Measurements from ENCODE around the gene HLA-B.

Gene HLA-B

DNA sequence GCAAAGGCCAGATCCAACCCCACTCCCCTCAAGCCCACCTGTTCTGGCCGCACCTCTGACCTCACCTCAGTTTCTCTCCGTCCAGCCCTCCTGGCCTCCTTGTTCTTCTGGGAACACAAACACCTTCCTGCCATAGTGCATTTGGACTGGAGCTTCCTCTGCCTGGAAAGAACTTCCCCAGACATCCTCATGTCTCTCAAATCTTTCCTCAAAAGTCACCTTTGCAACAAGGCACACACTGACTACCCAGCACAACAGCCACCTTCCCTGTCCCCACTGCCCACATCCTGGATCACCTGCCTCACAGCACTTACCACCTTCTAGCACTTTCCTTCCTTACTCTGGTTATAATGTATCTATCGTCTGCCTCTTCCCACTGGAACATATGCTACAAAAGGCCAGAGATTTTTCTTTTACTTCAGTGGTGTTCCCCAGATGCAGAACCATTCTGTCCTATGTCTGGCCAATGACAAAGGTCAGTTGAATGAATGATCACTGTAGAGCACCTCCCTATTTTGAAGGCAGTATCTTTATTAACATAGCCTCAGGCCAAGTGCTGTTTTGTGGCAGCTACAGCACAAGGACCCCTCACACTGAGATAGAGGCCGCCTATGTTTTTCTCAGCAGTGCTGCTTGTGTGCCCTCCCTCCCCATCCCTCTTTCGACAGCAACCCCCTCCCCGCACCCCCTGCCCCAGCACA, 4.1 kb downstream of the HLA-B start:
- no peak for DNase-seq (ENCODE audit: low read depth)

DNA sequence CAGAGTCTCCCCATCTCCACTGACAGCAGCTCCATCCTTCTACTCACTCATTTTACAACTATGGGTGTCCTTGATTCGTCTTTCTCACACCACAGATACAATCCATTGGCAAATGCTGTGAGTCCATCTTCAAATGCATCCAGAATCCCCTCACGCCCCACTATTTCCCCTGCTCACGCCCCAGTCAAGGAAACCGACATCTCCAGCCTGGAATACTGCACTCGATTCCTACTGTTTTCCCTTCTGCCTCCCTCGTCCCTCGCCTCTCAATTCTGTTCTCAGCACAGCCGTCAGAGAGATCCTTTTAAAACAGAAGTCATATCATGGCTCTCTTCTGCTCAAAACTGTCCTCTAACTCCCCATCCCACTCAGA, 4.7 kb downstream of the HLA-B start:
- no peak for DNase-seq (ENCODE audit: low read depth)

DNA sequence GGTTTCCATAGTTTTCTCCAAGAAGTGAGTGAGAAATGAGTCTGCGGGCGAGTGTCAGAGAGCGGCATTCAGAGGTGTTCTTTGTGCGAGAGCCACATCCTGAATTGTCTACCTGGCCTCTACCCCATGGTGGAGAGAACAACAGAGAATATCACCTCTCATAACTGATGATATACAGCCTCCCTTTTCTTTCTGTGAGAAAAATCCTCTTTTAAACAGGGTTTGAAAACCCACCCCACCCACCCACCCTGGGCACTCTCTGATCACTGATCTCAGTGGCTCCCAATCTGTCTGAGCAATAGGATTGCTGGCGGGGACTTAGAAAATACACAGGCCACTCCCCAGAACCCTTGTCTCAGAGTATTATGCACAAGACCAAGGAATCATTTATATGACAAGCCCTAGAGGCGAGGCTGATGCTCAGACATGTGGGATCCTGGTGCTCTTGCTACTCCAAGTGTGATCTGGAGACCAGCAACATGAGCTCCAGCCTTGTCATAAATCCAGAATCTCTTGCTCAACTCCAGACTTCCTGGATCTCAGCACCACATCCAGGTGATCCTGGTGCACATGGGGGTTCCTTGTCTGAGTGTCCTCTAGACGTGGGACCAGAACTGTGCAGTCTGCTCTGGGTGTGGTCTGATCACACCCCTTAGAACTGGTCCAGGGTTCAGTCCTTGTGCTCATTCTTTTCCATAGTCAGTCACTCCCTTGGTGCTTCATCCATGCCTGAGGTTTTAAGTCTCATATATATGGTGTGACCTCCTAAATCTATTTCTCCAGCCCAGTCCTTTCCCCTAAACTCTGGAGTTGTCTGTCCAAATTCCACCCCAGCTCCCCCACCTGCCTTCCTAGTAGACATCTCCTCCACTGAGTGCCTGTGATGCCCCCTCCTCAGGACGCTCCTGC, 5.3 kb downstream of the HLA-B start:
- peak; percentile 38 for DNase-seq (ENCODE audit: low read depth)

DNA sequence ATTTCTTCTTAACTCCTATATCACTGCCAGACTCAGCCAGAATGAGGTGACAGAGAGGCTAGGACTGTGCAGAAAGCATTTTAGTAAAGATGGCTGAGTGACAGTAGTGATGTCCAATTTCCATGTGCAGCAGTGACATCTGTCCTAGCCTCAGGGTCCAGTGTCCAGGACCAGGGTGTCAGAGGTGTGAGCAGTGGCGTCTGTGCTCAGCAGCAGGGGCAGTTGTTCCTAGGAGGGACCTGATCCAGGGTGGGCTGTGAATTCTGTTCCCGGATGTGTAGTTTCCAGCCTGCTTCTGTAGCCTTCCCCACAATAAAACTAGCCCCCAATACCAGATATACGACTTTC, 6.0 kb downstream of the HLA-B start:
- no peak for DNase-seq (ENCODE audit: low read depth)

DNA sequence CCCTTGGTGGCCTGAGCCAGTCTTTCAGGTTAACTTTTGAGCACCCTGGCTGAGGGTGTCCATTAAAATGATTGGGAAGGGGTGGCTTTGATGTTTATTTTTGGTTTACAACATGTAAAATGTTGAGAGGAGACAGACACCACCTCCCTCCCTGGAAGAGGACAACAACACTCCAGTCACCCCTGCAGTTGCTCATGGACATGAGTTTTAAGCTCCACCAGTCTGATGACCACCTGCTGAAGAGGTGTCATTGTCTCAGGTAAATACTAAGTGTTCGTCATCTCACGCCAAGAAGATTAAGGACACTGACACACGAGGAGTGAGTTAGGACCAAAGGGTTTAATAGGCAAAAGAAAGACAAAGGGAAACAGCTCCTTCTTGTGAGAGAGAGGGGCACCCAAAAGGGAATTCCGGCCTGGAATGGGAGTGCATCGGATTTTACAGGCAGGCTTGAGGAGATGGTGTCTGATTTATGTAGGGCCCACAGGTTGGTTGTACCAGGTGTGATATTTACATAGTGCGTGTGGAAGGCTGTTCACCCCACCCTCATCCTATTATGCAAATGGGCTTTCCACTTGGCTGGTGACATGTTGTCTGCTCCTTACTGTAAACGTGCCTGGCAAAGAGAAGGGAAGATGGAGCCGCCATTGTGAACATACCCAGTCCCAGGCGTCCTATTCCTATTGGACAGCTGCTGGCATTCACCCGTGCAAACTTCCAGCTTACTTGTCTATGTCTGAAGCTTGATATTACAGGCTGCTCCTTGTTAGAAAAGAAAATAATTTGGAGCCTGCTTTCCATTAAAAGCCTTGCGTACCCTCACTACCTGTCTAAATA, 6.6 kb downstream of the HLA-B start:
- no peak for DNase-seq (ENCODE audit: low read depth)

DNA sequence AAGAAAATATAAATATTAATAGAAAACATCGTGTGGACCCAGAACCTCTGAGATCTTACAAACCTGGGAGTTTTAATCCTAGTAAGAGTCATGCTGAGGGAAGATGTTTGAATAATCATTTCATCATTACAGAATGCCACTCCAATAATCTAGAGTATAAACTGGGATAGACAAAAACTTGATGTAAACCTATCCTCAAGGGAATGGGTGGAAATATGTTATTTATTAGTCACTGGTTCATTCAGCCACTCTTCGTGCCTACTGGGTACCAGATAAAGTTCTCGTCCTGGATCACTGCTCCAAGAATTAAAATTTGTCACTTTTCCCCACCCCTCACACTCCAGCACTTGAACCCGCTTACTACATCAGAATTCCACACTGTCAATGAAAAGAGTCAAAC, 7.7 kb downstream of the HLA-B start:
- no peak for DNase-seq (ENCODE audit: low read depth)

DNA sequence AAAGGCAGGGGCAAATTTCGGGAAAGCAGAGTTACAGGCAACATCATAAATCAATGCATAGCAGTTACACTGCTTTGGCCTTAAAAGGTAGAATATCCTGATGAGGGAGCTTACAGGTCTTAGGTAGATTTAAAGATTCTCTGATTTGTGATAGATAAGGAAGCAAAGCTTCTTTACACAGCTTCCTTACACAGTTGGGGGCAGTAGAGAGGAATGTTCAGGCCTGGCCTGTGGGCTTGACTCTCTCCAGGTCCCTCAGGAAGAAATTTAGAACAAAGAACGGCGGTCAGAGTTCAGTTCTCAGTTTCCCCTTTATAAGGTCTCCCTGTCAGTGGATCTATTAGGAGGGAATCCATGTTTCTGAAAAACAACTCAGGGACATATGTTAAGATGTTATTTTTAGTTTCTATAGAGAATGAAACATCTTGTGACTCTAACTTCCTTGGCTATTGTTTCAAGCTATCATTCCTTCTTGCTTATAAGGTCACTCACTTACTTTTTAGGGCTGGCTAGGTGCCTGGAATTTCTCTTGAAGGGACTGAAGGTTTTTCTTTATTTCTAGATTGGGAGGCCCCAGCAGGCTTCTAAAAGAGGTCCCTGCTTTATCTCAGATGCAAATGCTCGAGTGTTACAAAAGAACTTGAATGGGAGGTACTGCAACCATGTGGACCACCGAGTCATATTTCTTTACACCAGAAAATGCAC, 11.8 kb downstream of the HLA-B start:
- no peak for DNase-seq (ENCODE audit: low read depth)

DNA sequence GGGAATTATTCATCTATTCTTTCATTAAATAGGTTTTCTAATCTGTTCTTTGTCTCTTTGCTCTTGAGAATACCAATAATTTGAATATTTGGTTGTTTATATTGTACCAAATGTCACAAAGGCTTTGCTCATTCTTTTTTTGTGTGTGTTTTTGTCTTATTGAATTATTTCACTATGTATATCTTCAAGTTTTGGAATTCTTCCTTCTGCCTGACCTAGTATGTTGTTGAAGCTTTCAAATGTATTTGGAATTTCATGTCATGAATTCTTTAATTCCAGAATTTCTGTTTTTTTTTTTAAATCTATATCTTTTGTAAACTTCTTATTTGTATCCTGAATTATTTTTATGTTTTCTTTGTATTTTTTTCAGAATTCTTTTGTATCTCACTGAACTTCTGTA, 16.8 kb downstream of the HLA-B start:
- no peak for DNase-seq (ENCODE audit: low read depth)

DNA sequence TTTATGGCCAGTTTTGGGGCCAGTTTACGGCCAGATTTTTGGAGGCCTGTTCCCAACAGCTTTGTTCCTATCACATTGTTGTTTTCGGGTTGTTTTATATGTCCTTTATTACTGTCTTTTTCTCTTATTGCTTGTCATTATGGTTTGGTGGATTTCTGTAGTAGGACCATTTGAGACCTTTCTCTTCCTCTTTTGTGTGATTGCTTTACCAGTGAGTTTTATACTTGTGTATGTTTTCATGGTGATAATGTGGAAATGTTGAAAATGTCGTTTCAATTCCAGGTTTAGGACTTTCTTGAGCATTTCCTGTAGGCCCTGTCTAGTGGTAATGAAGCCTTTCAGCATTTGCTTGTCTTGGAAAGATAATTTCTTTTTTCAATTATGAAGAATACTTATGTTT, 17.8 kb downstream of the HLA-B start:
- no peak for DNase-seq (ENCODE audit: low read depth)

DNA sequence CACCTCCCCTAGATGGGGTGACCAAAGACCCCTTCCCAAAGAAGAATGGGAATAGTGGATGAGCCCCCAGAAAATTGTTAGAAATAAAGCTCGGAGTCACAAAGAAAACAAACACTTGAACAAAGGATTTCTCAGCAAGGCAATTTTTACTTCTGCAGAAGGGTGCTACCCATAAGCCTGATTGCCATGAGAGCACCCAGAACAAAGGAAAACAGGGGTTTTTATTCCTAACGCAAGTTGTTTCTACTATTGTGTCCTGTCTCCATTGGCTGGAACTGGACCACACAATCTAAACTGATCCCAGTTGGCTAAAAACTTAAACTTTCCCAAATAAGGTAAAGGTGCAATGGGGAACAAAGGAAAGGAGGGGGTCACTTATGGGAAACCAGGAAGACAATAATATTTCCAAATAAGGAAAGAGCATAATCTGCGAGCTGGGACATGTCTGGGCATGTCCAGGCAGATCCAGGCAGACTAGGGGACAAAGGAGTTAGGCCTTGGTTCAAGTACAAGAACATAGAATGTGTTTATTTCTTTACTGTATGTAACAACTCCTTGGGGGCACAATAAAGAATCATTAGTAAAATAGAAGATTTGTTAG, 20.0 kb downstream of the HLA-B start:
- DNase-seq (ENCODE audit: low read depth): no peak

DNA sequence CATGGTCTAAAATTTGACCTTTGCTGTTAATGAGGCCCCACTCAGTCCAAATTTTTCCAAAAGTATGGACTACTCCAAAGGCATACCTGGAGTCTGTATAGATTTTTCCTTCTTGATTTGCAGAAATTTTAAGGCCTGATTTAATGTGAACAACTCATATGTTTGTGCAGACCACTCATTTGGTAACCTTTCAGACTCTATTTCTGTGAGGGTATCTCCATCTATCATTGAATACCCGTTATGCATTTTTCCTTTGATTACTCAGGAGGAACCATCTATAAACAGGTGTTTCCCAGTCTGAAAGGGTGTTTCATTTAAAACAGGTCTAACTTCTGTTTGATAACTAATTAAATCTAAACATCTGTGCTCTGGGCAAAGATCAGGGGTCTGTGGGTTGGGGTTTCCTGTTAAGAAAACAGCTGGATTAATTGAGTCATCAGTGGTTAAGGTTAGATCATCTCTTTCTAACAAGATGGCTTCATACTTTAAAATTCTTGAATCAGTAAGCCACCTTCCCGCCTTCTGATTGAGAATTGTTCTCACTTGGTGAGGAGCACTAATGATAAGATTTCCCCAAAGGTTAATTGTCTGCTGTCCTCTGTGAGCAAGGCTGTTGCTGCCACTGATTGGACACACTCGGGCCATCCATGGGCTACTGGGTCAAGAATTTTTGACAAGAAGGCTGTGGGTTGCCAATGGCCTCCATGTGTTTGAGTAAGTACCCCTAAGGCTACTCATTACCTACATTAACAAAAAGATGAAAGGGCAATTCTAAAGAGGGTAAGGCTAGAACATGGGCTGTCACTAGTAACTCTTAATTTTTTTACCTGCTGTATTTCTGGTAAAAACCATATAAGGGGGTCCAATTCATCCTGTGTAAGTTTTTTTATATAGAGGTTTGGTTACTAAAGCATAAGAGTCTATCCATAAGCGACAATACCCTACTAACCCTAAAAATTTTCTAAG, 24.1 kb downstream of the HLA-B start:
- DNase-seq (ENCODE audit: low read depth): no peak

DNA sequence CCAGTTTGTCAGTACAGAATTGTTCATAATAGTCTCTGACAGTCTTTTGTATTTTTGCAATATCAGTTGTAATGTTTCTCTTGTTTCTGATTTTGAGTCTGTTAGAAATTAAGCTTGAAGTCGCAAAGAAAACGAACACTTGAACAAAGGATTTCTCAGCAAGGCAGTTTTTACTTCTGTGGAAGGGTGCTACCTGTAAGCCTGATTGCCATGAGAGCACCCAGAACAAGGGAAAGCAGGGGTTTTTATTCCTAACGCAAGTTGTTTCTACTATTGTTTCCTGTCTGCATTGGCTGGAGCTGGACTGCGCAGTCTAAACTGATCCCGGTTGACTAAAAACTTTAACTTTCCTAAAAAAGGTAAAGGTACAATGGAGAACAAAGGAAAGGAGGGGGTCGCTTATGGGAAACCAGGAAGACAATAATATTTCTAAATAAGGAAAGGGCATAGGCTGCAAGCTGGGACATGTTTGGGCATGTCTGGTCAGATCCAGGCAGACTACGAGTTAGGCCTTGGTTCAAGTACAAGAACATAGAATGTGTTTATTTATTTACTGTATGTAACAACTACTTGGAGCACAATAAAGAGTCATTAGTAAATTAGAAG, 28.5 kb downstream of the HLA-B start:
- no peak for DNase-seq (ENCODE audit: low read depth)

DNA sequence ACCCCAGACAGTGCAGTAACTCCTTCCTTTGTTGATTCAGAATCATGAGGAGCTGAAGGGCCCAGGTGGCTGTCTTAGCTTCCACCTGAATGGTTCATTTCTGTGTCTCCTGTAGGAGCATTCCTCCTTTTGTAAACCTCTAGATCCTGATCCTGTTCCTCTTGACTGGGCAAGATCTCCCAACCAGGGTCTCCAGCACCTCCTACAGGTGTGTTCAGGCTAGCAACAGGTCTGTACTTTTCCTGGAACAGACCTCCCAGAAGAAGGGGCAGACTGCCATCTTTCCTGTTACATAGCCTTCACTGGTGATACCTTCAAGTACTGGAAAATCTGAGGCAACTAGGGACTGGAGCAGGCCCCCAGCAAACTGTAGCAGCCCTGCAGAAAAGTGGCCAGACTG, 35.2 kb downstream of the HLA-B start:
- no peak for DNase-seq (ENCODE audit: low read depth)

DNA sequence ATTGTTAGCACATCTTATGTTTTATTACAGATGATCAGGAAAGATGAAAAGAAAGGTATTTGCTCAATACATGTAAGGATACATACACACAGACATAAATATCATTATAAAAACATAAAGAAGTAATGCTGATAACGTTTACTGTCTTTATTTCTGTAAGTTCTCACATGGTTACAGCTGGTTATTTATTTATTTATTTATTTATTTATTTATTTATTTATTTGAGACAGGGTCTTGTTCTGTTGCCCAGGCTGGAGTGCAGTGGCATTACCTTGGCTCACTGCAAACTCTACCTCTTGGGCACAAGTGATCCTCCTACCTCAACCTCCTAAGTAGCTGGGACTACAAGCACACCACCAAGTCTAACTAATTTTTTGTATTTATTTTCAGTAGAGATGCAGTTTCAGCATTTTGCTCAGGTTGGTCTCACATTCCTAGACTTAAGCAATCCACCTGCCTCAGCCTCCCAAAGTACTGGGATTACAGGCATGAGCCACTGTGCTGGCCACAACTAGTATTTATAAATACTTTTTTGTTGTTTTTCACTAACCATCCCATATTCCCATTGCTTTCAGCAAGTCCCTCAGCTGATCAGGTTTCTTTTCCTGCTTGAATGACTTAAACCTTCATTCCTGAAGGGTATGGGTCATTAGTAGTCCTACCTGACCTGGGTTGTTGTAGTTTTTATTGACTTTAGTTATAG, 35.8 kb downstream of the HLA-B start:
- no peak for DNase-seq (ENCODE audit: low read depth)

DNA sequence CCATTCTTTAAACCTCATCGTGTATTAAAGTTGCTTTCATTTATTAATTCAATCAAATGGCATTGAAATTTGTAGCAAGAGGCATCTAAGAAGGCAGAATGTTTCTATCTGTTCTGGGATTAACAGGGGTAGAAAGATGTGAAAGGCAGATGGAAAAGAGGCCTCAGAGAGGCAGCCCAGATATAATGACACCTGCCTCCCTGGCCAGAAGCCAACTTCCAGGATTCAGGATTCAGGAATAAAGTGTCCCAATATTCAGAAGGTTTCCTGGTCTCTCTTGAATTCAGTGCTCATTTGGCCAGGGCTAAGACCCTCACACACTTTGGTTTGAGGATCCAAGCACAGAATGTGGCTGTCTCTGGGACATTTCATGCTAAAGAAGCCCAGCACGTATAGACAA, 39.9 kb downstream of the HLA-B start:
- no peak for DNase-seq (ENCODE audit: low read depth)

DNA sequence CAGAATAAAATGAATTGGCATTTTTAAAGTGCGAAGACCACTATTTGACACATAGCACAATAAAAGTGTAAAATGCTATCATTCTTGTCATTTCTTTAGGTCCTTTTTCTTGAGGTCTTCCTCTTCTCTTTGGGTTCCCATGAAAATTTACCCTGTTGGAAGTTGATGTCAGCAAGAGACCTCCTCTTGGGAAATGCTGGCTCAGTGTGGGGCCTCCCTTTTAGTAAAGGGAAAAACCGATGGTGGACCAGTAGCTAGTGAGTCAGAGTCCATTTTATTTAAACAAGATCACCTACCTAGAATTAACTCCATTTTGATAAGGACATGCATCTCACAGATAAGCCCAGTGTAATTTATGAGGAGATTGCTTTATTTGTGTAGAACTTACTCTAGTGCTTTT, 47.3 kb downstream of the HLA-B start:
- no peak for DNase-seq (ENCODE audit: low read depth)

DNA sequence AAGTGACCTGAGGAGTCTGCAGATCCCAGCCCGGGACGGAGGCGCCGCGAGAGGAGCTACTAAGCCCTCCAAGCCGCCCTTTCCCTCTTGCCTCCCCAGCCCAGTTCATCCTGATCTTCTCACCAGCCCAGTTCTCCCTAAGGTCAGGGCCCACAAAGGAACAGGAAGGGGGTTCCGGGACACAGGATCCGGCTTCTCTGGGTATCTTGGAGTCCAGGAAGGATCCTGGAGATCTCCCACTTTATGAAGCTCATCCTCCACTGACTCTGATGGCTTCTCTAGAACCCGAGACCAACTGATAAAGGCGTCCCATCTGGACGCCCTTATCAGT, 48.2 kb downstream of the HLA-B start:
- no peak for DNase-seq (ENCODE audit: low read depth)

DNA sequence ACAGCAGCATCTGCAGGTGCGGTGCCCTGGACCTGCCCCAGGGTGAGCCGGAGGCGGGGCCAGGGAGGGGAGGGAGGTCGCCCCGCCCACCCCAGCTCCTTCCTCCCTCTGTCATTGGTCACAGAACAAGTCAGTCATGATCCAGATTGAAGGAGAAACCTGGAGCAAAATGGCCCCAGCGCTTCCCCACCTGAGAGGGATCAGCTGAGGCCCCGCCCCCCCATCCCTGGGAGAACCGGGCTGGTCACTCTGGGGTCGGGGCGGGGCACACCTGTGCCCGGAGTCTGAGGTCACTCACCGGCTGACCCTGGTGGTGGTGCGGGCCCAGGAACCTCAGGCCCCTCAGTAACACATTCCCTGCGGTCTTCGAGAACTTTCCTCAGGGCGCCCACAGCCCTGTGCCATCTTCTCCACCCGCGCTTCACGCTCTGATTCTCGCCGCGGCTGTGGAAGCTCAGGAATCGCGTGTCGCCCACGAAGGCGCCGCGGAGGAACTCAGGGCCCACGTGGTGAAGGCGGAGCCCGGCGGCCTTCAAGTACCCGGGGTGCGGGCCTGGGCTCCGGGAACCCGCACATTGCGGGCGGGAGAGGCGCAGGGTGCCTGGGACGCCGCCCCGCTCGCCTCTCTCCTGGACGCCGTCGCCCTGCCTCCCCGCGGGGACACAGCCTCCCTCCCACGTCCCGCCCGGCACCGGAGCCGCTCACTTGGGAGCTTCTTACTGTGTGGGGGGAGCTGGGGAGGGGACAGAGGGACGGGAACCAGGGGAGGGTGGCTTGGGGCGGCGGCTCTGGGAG, 48.7 kb downstream of the HLA-B start:
- peak; percentile 54 for DNase-seq (ENCODE audit: low read depth)

DNA sequence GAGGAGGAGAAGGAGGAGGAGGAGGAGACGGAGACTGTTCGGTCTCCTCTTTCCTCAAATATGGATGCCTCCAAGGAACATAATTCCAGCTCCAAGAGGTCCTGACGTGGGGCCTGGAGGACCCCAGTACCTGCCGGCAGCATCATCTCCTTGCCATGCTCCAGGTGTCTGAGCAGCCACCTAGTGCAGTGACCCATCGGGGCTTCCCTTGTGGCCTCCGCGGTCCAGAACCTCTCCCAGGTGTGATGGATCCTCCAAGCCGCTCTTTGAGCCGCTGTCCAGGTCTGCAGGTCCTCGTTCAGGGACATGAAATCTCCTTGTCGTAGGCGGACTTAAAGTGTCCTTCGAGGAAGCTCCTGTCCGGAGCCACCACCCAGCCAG, 49.3 kb downstream of the HLA-B start:
- DNase-seq (ENCODE audit: low read depth): no peak
